A673 (cell line): Measurements from ENCODE around the gene CKAP2L.

Experiments
- EZH2 ChIP-seq: fragments of 200-600 bp; sonication (generic); IDR thresholded peaks from 2 replicates; pipeline ENCODE4 v1.6.1; 2017; ENCODE audit warnings: borderline replicate concordance, low read depth, mild to moderate bottlenecking, mixed read lengths, antibody characterized with exemption, low read length; ENCODE audit not compliant: poor library complexity, severe bottlenecking
- TF ChIP-seq, protein P1 (sequence below): fragments of 300-800, 200-600 bp; sonication (generic); conservative IDR thresholded peaks from 2 replicates; pipeline ENCODE4 v1.5.1; 2017; ENCODE audit warnings: low read depth, mild to moderate bottlenecking, antibody characterized with exemption, low read length, moderate library complexity, mixed read lengths

- TF ChIP-seq EZH2: no peak
- TF ChIP-seq, protein P1, sequence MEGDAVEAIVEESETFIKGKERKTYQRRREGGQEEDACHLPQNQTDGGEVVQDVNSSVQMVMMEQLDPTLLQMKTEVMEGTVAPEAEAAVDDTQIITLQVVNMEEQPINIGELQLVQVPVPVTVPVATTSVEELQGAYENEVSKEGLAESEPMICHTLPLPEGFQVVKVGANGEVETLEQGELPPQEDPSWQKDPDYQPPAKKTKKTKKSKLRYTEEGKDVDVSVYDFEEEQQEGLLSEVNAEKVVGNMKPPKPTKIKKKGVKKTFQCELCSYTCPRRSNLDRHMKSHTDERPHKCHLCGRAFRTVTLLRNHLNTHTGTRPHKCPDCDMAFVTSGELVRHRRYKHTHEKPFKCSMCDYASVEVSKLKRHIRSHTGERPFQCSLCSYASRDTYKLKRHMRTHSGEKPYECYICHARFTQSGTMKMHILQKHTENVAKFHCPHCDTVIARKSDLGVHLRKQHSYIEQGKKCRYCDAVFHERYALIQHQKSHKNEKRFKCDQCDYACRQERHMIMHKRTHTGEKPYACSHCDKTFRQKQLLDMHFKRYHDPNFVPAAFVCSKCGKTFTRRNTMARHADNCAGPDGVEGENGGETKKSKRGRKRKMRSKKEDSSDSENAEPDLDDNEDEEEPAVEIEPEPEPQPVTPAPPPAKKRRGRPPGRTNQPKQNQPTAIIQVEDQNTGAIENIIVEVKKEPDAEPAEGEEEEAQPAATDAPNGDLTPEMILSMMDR: no peak
Observed at GRCh38 chr2:112706170-112706664, 58.2 kb downstream of the CKAP2L start.
